Ascending aorta (tissue), 2 donors: ENCODE results near the gene MLLT11. TPM values are rescaled to one million over a fixed set of nuclear protein-coding genes. Genes with fewer than 3 reads are reported as not detected.
"Not testable (repeated sequence)": the region's sequence is repeated elsewhere in the genome, so short reads cannot be mapped to it uniquely, and the experiment has no call there.

Source experiments
- DNase-seq, 2 donors: peaks; one replicate each; pipeline ENCODE4 v3.0.0-alpha.2; 2019; ENCODE audit warnings: low spot score in 2 of 2
- H3K27ac ChIP-seq, 2 donors: fragments of 200-600 bp; sonication (generic); one replicate each; pipeline ENCODE4 v1.5.1; 2016 to 2017; ENCODE audit warnings: mild to moderate bottlenecking in 1 of 2
- H3K27me3 ChIP-seq: fragments of 200-600 bp; sonication (generic); one replicate; pipeline ENCODE4 v1.5.1; 2017
- H3K36me3 ChIP-seq, 2 donors: fragments of 200-600 bp; sonication (generic); one replicate each; pipeline ENCODE4 v1.5.1; 2016
- H3K4me1 ChIP-seq, 2 donors: fragments of 200-600 bp; sonication (generic); one replicate each; pipeline ENCODE4 v1.5.1; 2016 to 2017; ENCODE audit warnings: mild to moderate bottlenecking in 1 of 2
- H3K4me3 ChIP-seq, 2 donors: fragments of 200-600 bp; sonication (generic); one replicate each; pipeline ENCODE4 v1.5.1; 2016 to 2017; ENCODE audit warnings: mild to moderate bottlenecking in 1 of 2
- H3K9me3 ChIP-seq, 2 donors: fragments of 200-600 bp; sonication (generic); one replicate each; pipeline ENCODE4 v1.5.1; 2016
- intact Hi-C: fragments of 100-400 bp; cut with DNase I; formaldehyde crosslinking; loops from one replicate; pipeline ENCODE4 v1.15.1; 2023
- total RNA-seq: library from RNA; depleted of rRNA; stranded (reverse); fragments of >200 nt; gene quantifications from one replicate; pipeline ENCODE4 v1.1.0, GENCODE V29; 2016
- TF ChIP-seq, protein P1 (sequence below), 3 experiments: fragments of 200-600 bp in 2 of 3; fragments of 450-650 bp in 1 of 3; sonication (generic) in 2 of 3; IDR thresholded peaks; one replicate each; pipeline ENCODE4 v1.5.1; 2016 to 2019; ENCODE audit warnings: antibody characterized with exemption in 3 of 3, mild to moderate bottlenecking in 1 of 3, moderate library complexity in 1 of 3

Gene MLLT11
- total RNA-seq, 1 donor from 2014 or later: 3.6 TPM

DNA sequence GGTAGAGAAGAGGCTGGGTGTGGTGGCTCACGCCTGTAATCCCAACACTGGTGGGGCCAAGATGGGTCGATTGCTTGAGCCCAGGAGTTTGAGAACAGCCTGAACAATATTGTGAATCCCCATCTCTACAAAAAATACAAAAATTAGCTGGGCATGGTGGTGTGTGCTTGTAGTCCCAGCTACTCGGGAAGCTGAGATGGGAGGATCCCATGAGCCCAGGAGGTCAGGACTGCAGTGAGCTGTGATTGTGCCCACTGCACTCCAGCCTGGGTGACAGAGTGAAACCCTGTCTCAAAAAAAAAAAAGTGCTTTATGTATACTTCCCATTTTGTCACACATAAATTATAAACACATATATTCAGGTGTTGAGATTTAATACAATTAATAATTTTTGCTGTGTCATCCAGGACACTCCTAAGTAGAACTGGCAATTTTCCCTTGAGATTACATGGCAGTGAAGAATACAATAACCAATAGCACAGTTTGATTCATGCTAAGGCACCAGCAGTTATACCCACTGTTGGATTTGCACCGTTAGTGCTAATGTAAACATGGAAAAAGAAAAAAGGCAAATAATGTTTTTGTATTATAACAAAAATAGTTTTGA, 25.9 kb downstream of the MLLT11 start:
- TF ChIP-seq, protein P1, sequence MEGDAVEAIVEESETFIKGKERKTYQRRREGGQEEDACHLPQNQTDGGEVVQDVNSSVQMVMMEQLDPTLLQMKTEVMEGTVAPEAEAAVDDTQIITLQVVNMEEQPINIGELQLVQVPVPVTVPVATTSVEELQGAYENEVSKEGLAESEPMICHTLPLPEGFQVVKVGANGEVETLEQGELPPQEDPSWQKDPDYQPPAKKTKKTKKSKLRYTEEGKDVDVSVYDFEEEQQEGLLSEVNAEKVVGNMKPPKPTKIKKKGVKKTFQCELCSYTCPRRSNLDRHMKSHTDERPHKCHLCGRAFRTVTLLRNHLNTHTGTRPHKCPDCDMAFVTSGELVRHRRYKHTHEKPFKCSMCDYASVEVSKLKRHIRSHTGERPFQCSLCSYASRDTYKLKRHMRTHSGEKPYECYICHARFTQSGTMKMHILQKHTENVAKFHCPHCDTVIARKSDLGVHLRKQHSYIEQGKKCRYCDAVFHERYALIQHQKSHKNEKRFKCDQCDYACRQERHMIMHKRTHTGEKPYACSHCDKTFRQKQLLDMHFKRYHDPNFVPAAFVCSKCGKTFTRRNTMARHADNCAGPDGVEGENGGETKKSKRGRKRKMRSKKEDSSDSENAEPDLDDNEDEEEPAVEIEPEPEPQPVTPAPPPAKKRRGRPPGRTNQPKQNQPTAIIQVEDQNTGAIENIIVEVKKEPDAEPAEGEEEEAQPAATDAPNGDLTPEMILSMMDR (IDR thresholded peaks at IDR 0.05): no peak
- Histone ChIP-seq H3K27ac (no peak overlapping the region), H3K4me3 (no peak overlapping the region), H3K36me3 (no peaks in the 10 kb centered on the region), H3K9me3 (no peaks in the 10 kb centered on the region), H3K4me1 (no peaks in the 10 kb centered on the region), H3K27me3 (no peaks in the 10 kb centered on the region)
- DNase-seq: no peak
- intact Hi-C loops: no loop called here

DNA sequence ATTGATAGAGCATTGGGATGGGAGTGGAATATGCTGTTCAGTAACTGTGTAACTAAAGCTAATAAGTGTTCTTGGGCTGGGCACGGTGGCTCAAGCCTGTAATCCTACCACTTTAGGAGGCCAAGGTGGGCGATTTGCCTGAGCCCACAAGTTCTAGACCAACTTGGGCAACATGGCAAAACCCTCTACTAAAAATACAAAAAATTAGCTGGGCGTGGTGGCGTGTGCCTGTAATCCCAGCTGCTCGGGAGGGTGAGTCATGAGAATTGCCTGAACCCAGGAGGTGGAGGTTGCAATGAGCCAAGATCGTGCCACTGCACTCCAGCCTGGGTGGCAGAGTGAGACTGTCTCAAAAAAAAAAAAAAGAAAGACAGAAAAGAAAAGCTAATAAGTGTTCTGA, 37.2 kb downstream of the MLLT11 start:
- H3K4me3 ChIP-seq, intact Hi-C loops, H3K27me3 ChIP-seq, H3K9me3 ChIP-seq, DNase-seq, H3K36me3 ChIP-seq, H3K4me1 ChIP-seq, H3K27ac ChIP-seq: not testable (repeated sequence)

DNA sequence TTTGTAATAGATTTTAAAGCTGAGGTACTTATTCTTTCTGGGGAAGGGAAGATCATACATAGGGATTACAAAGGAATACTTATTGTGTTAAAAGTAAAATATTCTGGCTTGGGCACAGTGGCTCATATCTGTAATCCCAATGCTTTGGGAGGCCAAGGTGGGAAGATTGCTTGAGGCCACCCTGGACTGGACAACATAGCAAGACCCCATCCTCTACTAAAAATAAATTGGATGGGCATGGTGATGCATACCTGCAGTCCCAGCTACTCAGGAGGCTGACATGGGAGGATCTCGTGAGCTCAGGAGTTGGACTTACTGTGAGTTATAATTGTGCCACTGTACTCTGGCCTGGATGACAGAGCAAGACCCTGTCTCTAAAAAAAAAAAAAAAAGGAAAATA, 37.9 kb downstream of the MLLT11 start:
- Histone ChIP-seq H3K9me3 (no peaks in the 10 kb centered on the region), H3K36me3 (peaks cover 3 to 5% of the 10 kb centered on the region in 2 donors), H3K27me3 (no peaks in the 10 kb centered on the region), H3K4me1 (no peaks in the 10 kb centered on the region), H3K27ac (no peak overlapping the region), H3K4me3 (no peak overlapping the region)
- DNase-seq: no peak
- TF ChIP-seq, protein P1 (IDR thresholded peaks at IDR 0.05): no peak
- intact Hi-C loops: no loop called here

DNA sequence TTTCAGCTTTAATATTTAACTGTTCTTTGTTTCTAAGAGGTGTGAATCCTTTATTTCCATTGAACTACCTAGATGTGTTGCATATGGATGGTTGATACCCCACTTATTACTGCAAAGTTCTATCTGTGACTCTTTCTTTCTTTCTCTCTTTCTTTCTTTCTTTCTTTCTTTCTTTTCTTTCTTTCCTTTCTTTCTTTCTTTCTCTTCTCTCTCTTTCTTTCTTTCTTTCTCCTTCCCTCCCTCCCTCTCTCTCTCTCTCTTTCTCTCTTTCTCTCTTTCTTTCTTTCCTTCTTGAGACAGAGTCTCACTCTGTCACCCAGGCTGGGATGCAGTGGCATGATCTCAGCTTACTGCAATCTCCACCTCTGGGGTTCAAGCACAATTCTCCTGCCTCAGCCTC, 44.4 kb downstream of the MLLT11 start:
- intact Hi-C loops: no loop called here
- TF ChIP-seq, protein P1 (IDR thresholded peaks at IDR 0.05): no peak
- H3K27ac ChIP-seq: no peak overlapping the region

DNA sequence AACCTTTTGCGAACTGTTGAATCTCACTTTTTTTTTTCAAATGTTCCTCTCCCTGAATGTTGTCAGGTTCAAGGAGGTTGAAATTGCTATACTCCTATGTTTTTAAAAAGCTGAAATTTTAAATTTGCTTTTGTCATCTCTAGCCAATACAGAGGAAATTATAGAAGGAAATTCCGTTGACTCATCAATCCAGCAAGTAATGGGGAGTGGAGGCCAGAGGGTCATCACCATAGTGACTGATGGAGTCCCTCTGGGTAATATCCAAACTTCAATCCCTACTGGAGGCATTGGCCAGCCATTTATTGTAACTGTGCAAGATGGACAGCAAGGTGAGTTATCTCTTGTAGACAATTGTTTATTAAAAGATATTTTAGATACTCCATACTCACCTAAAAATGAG, 46.7 kb downstream of the MLLT11 start:
- Histone ChIP-seq H3K36me3 (peaks cover 23 to 28% of the 10 kb centered on the region in 2 donors), H3K27me3 (no peaks in the 10 kb centered on the region), H3K4me3 (no peak overlapping the region), H3K9me3 (no peaks in the 10 kb centered on the region), H3K27ac (no peak overlapping the region), H3K4me1 (no peaks in the 10 kb centered on the region)
- intact Hi-C loops: no loop called here
- TF ChIP-seq, protein P1 (IDR thresholded peaks at IDR 0.05): no peak
- DNase-seq: no peak

More for the DNA sequence above, 44.4 kb downstream of the MLLT11 start:
- Histone ChIP-seq H3K36me3 (peaks cover 18 to 28% of the 10 kb centered on the region in 2 donors), H3K9me3 (no peaks in the 10 kb centered on the region), H3K27me3 (no peaks in the 10 kb centered on the region), H3K4me1 (no peaks in the 10 kb centered on the region), H3K4me3 (no peak overlapping the region)
- no peak for DNase-seq

DNA sequence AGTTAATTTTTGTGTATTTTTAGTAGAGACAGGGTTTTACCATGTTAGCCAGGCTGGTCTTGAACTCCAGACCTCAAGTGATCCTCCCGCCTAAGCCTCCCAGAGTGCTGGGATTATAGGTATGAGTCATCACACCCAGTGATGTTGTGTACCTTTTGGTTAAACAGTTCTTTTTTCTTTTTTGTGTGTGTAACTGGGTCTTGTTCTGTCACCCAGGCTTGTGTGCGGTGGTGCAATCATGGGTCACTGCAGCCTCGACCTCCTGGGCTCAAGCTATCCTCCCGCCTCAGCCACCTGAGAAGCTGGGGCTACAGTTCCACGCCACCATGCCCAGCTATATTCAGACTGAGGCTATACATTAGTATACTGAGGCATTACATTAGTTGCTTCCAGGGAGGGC, 48.1 kb downstream of the MLLT11 start:
- Histone ChIP-seq H3K36me3 (peaks cover 23 to 28% of the 10 kb centered on the region in 2 donors), H3K9me3 (no peaks in the 10 kb centered on the region), H3K27ac (no peak overlapping the region), H3K4me1 (no peaks in the 10 kb centered on the region), H3K4me3 (no peak overlapping the region), H3K27me3 (no peaks in the 10 kb centered on the region)
- intact Hi-C loops: no loop called here
- no peak for DNase-seq
- TF ChIP-seq, protein P1 (IDR thresholded peaks at IDR 0.05): no peak
